ENCODE measurements around the gene SLC37A1. TPM values are rescaled to one million over a fixed set of nuclear protein-coding genes. Genes with fewer than 3 reads are reported as not detected.

The SLC37A1 gene
- total and polyA plus RNA-seq, 7 donors = 2.3 to 98.5 (median 7.8) TPM

DNA sequence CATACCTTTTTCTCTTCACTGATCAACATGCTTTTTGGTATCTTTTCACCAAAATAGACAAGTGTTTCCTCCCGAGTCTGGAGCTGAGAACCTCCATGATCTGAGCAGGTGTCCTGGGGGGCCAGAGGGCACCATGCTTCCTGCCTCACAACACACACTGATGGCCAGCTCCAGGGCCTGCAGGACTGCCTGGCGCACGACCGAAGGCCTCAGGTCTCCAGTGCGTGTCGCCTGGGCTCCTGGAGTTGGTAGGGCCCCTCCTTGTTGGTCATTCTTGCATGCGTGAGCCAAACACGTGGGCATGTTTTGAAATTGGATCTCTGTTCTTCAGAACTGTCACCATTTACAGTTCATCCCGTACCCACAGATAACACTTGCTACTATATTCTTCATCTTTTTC lies 64.4 kb downstream of the SLC37A1 start:
- intact Hi-C loops (cut with DNase I) = no loop called here
- no peak for TF ChIP-seq POLR2AphosphoS5 (IDR thresholded peaks at IDR 0.05)
- no peak for TF ChIP-seq POLR2A (IDR thresholded peaks at IDR 0.05)
- TF ChIP-seq CTCF (IDR thresholded peaks at IDR 0.05) = no peak
- TF ChIP-seq EP300 (IDR thresholded peaks at IDR 0.05) = no peak
- Histone ChIP-seq H3K4me1 (no peaks in the 10 kb centered on the region), H3K9me3 (peaks cover 0 to 2% (median 0%) of the 10 kb centered on the region in 4 donors), H3K36me3 (peaks cover 0 to 14% (median 0%) of the 10 kb centered on the region in 4 donors), H3K27me3 (no peaks in the 10 kb centered on the region), H3K4me3 (no peak overlapping the region), H3K27ac (no peak overlapping the region)
- 95 to 96% methylated on average over 9 of the region's 9 CpGs for WGBS, 2 donors
- peak; percentile 36 for DNase-seq

DNA sequence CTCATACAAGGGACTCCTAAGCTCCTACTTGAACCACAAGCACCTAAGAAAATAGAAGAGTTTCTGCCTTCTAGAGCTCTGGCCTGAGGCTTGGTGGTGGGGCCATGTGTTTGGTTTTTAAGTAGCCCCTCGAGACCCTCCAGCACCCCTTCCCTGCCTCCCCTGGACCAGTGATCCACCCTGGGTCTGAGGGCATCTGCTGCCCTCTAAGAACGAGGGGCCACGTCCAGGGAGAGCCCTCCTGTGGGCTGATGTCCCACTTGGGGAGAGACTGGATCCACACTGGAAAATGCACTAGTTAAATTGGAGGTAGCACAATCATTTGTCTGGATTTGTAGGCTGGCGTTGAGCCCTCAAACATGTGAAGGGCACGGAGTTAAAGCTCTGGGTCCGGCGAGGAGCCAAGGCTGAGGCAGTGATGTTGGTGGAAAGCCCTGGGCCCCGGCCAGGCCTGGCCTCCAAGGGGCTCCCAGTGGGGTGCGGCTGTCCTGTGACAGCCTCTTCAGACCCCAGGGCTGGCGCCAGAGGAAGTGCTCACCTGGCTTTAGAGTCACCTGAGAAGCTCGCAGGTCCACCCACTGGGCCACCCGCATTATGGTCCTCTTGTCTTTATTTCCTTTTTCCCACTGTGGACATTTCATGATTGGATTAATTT lies 65.2 kb downstream of the SLC37A1 start:
- intact Hi-C loops (cut with DNase I) = no loop called here
- H3K27ac ChIP-seq = no peak overlapping the region
- H3K4me3 ChIP-seq = no peak overlapping the region
- no peaks in the 10 kb centered on the region for H3K27me3 ChIP-seq
- H3K4me1 ChIP-seq = no peaks in the 10 kb centered on the region
- TF ChIP-seq POLR2AphosphoS5 (IDR thresholded peaks at IDR 0.05) = no peak
- TF ChIP-seq EP300 (IDR thresholded peaks at IDR 0.05) = no peak
- no peak for TF ChIP-seq POLR2A (IDR thresholded peaks at IDR 0.05)
- no peak for TF ChIP-seq CTCF (IDR thresholded peaks at IDR 0.05)
- 90 to 92% methylated on average over 12 of the region's 12 CpGs for WGBS, 2 donors
- peak; percentile 45 for DNase-seq
- H3K36me3 ChIP-seq = peaks cover 0 to 14% (median 0%) of the 10 kb centered on the region in 4 donors
- peaks cover 0 to 2% (median 0%) of the 10 kb centered on the region in 4 donors for H3K9me3 ChIP-seq

DNA sequence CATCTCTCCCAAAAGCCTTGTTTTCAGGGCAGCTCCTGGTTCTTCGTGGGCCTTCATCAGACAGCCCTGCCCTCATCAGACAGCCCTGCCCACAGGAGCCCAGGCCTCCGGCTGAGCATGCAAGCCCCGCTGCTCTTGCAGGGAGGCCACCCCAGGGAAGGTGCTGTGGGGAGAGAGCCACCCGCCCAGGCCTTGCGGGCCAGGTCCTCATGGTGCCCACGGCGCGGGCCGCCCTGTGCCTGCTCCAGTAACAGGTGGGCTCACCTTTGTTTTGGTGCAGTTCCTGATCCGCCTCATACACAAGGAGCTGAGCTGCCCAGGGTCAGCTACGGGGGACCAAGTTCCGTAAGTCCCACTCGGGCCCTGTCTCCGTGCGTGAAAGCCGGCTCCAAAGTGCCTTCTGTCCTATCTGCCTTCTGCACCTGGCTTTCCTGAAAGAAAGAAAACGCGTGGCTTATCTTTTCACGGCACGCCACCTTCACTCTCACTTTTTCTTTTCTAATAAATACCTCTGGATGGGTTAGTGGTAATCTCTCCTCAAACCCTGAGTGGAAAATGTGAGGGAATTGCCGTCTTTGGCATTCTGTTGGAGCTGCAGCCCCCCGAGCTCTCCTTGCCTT lies 65.9 kb downstream of the SLC37A1 start:
- TF ChIP-seq POLR2AphosphoS5 (IDR thresholded peaks at IDR 0.05) = no peak
- TF ChIP-seq POLR2A (IDR thresholded peaks at IDR 0.05) = no peak
- no peak for TF ChIP-seq CTCF (IDR thresholded peaks at IDR 0.05)
- no peak for TF ChIP-seq EP300 (IDR thresholded peaks at IDR 0.05)
- no peaks in the 10 kb centered on the region for H3K27me3 ChIP-seq
- no peak overlapping the region for H3K27ac ChIP-seq
- peaks cover 0 to 14% (median 0%) of the 10 kb centered on the region in 4 donors for H3K36me3 ChIP-seq
- H3K4me1 ChIP-seq = no peaks in the 10 kb centered on the region
- H3K4me3 ChIP-seq = no peak overlapping the region
- DNase-seq = peak; percentile 63
- intact Hi-C loops (cut with DNase I) = no loop called here
- H3K9me3 ChIP-seq = peaks cover 0 to 2% (median 0%) of the 10 kb centered on the region in 4 donors
- 90 to 92% methylated on average over 22 of the region's 22 CpGs for WGBS, 2 donors

DNA sequence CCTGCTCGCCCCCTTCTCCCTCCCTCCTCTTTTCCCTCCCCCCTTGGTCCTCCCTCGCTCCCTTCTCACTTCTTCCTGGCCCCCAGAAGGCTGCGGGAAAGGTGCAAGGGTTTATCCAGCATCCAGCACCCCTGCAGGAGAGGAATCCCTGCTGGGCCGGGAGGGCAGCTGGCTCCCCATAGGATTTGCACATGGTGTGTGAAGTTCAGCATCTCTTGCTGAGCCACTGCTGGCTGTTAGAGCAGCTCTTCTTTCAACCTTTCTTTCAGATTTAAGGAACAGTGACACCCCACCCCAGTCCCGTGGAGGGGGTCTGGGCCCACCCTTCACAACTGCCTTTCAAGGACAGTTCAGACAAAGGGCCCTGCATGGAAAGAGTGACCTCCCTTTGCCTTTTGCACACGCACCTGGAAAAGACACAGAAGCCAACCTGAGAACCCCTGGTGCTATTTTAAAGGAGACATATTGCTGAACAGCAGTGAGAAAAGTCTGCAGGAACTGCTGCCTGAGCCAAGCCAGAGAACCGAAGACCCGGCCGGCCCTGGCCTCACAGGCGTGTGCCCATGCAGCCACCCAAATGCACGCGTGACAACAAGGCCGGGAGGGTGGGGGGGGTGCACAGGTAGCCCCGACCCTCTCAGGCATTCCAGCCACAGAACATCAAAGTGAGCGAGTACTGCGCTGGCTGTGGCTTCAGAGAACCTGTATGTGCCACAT lies 66.6 kb downstream of the SLC37A1 start:
- intact Hi-C loops (cut with DNase I) = no loop called here
- TF ChIP-seq CTCF (IDR thresholded peaks at IDR 0.05) = no peak
- no peak for TF ChIP-seq POLR2AphosphoS5 (IDR thresholded peaks at IDR 0.05)
- TF ChIP-seq POLR2A (IDR thresholded peaks at IDR 0.05) = no peak
- TF ChIP-seq EP300 (IDR thresholded peaks at IDR 0.05) = no peak
- Histone ChIP-seq H3K4me3 (no peak overlapping the region), H3K4me1 (no peaks in the 10 kb centered on the region), H3K36me3 (peaks cover 0 to 7% (median 0%) of the 10 kb centered on the region in 4 donors), H3K27ac (no peak overlapping the region), H3K27me3 (no peaks in the 10 kb centered on the region), H3K9me3 (peaks cover 0 to 2% (median 0%) of the 10 kb centered on the region in 4 donors)
- WGBS, 2 donors = 91 to 93% methylated on average over 16 of the region's 16 CpGs
- DNase-seq = peak; percentile 29

All from sigmoid colon (tissue), 7 donors.